GM12891 (cell line): ENCODE results near the gene UQCRHL.

ENCODE experiments used
- DNase-seq: peaks from one replicate; pipeline ENCODE4 v3.0.0; 2011; ENCODE audit warnings: low spot score; ENCODE audit not compliant: insufficient read length
- FAIRE-seq: peaks from 2 replicates; lab custom pipeline; 2011; peaks lifted over from hg19 to GRCh38; lab: Jason Lieb, UNC
- PAX5 ChIP-seq: IDR thresholded peaks from 2 replicates; pipeline ENCODE4 v1.6.1; 2011; ENCODE audit warnings: low read length, moderate library complexity, mild to moderate bottlenecking; ENCODE audit not compliant: insufficient read depth, severe bottlenecking
- POLR2A ChIP-seq: IDR thresholded peaks from 2 replicates; pipeline ENCODE4 v1.6.1; 2011; ENCODE audit warnings: low read depth, low read length, control low read depth
- POLR2AphosphoS5 ChIP-seq: IDR thresholded peaks from 2 replicates; pipeline ENCODE4 v1.6.1; 2011; ENCODE audit warnings: low read depth, low read length, control low read depth
- POU2F2 ChIP-seq: IDR thresholded peaks from 2 replicates; pipeline ENCODE4 v1.6.1; 2011; ENCODE audit warnings: low read depth, mild to moderate bottlenecking, control low read depth, low read length, moderate library complexity
- SPI1 ChIP-seq: IDR thresholded peaks from 2 replicates; pipeline ENCODE4 v1.6.1; 2011; ENCODE audit warnings: low read depth, low read length, control low read depth
- TAF1 ChIP-seq: IDR thresholded peaks from 2 replicates; pipeline ENCODE4 v1.6.1; 2011; ENCODE audit warnings: low read depth, low read length, control low read depth

Gene UQCRHL

DNA sequence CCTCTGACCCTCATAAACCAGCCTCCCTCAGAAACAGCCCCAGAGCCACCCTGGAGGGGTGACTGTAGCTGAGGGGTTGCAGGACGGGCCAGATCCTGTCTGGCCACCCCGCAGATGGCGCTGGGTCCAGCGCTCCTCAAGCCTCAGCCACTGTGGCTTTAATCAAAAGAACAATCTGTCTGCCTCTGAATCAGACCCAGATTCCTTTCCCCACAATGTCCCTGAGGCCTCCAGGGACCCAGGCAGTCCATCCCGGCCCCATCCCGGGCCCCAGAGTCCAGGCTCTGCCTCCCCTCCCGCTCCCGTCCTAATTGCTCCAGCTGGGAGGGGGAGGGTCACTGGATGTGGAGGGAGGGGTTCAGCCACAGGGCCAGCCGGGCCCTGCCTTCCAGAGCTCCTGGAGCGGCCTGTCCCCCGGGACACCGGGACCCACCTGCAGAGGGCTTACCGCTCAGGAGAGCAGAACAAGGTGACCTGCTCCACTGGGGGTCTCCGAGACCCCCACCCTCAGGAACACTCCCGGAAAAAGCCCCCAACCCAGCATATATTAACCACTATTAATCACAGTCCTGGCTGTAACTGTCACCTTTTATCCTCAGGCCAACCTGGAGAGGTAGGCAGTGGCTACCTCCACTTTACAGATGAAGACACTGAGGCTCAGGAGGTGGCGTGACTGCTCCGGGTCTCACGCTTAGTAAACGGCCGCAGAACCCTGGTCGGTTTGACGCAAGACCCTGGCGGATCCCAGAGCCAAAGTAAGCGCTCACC lies 49.7 kb downstream of the UQCRHL start:
- no peak for DNase-seq
- TF ChIP-seq TAF1 (no peak), POLR2A (no peak), POU2F2 (no peak), PAX5 (no peak), SPI1 (no peak), POLR2AphosphoS5 (no peak)
- FAIRE-seq: no peak
